ENCODE data around the gene OR1L1.

OR1L1 gene, protein sequence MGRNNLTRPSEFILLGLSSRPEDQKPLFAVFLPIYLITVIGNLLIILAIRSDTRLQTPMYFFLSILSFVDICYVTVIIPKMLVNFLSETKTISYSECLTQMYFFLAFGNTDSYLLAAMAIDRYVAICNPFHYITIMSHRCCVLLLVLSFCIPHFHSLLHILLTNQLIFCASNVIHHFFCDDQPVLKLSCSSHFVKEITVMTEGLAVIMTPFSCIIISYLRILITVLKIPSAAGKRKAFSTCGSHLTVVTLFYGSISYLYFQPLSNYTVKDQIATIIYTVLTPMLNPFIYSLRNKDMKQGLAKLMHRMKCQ

DNA sequence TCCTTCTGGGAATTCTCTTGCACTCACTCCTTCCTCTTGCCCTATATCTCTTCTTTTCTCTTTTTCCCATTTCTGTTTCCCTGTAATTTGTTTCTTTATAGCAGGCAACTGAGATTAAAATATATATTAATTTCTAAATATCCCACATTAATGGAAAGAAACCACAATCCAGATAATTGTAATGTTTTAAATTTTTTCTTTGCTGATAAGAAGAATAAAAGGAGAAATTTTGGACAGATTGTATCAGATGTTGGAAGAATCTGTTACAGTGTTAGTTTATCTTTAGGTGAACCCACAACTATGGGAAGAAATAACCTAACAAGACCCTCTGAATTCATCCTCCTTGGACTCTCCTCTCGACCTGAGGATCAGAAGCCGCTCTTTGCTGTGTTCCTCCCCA is at the start of gene OR1L1:
Gene OR1L1 (plus strand): TSS at position 301 of the 400 bp plus-strand sequence. CDS start 0 bp downstream, at position 301.
- no peak for DNase-seq

DNA sequence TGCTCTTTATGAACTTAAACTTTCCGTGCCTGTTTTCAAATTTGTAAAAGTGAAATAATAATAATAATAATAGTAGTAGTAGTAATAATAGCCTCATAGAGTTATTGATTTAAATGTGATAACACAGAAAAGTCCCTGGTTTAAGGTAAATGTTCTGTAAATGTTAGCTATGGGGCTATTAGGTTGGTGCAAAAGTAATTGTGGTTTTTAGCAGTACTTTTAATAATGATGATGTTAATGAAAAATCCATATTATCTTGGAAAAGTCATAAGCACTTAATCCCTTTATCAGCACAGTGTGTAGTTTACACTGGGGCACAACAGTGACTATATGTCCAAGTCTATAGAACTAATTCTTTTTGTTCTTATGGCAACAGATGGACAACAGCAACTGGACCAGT is 47.2 kb upstream of the OR1L1 start, which contains the start of gene OR1Q1:
Gene OR1Q1 (plus strand): TSS at position 377 of the 400 bp plus-strand sequence. CDS start 0 bp downstream, at position 377.
- DNase-seq = no peak

DNA sequence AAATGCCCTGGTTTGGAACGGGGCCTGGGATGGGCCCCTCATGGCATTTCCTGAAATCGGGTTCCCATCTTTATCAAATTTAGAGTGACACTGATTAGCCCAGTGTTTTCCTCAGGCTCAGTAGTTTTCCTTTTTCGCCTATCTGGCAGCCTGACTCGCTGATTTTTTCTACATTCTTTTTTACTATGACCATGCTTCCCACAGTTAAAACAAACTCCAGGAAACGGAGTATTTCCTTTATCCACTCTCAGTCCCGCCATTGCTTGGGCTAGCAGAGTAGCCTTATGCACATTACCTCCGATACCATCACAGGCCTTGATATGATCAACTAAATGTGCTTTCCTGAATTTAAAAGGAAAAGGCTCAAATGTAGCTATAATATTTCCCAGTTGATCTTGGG is 41.5 kb upstream of the OR1L1 start:
- no peak for DNase-seq

DNA sequence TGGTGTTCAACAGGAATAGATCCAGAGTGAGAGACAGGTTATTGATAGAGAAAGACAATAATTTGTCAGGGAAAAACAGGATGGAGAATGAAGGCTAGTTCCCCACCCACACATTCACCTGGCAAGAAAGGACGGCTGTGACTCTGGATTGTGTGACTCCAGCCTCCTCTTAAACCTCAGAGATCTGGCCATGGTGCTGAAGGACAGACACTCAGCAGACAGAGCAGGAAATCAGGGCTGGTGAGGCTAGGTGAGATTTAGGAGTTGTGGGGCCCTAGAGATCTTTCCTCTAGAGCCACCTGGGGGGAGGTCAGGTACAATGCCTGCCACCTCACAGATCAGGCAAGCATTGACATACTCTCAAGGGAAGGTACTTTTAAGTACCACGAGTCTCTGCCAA is 19.3 kb upstream of the OR1L1 start:
- no peak for DNase-seq

DNA sequence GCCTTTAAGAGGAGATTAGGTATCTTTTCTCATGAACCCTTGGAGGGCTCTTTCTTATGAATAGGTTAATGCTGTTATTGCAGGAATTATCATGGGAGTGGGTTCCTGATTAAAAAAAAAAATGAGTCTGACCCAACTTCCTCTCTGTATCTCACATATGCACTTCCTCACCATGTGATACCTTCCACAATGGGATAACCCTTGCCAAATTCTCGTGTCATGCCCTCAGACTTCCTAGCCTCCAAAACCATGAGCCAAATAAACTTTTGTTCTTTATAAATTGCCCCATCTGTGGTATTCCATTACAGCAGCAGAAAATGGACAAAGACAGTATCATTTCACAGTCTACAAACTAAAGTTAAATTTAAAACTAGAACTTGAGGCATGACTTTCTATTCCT is 5.1 kb upstream of the OR1L1 start:
- no peak for DNase-seq

DNA sequence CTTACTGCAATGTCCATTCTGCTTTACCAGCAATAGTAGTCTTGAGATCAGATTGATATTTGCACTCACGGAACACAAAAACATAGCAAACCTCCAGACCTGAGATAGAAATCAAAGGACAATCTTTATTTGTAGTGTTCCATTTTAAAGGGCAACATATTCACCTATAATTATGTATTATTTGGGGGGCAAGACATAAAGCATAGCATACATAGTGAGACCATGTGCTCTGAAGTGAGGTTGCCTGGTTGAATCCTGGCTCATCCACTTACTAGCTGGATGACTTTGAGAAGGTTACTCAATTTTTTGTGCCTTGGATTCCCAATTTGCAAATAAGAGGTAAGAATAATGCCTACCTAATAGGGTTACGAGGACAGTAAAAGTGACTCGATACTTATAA is 4.0 kb upstream of the OR1L1 start, which contains the start of gene OR1B1:
Gene OR1B1 (minus strand): TSS at position 101 of the 400 bp plus-strand sequence.
- DNase-seq = no peak

DNA sequence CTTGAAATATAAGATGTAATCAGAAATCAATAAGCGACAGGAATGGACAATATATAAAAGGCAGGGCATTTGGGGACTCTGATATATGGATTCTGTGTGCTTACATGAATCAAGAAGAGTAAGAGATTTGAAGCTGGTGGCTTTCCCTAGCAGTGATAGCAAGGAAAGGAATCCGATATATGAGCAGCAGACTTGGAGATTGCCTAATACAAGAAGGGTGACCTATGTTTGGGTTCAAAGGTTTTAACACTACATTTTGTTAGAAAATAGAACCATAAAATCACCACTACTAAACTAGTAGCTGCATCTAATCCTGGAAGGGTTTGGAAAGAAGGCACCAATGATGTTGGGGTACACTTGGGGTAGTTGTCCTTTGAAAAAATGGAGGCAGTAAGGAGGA is 11.0 kb downstream of the OR1L1 start:
- no peak for DNase-seq

DNA sequence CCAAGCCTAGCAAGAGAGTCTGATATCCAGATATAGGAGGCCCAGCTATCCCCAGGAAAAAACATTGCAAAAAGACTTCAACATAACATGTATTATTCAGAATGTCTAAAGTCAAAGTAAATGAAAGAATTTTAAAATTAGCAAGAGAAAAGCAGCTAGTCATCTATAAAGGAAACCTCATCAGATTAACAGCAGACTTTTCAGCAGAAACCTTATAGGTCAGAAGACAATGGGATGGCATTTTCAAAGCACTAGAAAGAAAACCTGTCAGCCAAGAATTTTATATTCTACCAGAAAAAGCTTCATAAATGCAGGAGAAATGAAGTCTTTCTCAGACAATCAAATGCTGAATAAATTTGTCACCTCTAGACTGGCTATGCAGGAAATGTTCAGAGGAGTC is 23.3 kb downstream of the OR1L1 start:
- DNase-seq = no peak

DNA sequence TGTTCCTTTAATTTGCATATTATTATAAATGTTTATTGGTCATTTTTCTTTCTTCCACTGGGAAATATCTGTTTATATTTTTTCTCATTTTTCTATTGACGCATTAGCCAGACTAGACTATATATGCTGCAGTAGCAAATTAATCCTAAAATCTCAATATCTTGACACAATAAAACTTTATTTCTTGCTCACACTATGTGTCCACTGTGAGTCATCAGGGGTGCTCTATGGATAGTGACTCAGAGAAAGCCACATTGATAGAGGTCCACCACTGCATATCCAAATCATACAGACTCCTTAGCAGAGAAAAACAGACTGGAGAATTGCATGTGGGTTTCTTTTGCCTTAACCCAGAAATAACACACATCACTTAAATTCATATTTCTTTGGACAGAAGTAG is 34.2 kb downstream of the OR1L1 start:
- DNase-seq = no peak

Data from activated CD4-positive, alpha-beta T cell treated with anti-CD3 and anti-CD28 coated beads, Interleukin-2, amount 50 U/mL, for 48 hours (primary cell).